Upper lobe of left lung (tissue), 6 donors: Measurements from ENCODE around the gene C19orf25. TPM values are rescaled to one million over a fixed set of nuclear protein-coding genes. Genes with fewer than 3 reads are reported as not detected.

Experiments used
- ATAC-seq, 2 donors: fragments of 200-7000 bp; cut with Tn5 transposase; one replicate each; pipeline ENCODE4 v1.9.1; 2022; ENCODE audit warnings: mild to moderate bottlenecking in 2 of 2, moderate library complexity in 2 of 2; ENCODE audit not compliant: low FRiP score in 2 of 2
- DNase-seq, 2 donors: peaks; one replicate each; pipeline ENCODE4 v3.0.0-alpha.2; 2019 to 2020
- H3K27ac ChIP-seq, 4 donors: fragments of 200-600 bp; sonication (generic); one replicate each; pipeline ENCODE4 v1.5.1; 2016 to 2019
- H3K27me3 ChIP-seq, 4 donors: fragments of 200-600 bp; sonication (generic); one replicate each; pipeline ENCODE4 v1.5.1; 2017 to 2019
- H3K36me3 ChIP-seq, 4 donors: fragments of 200-600 bp; sonication (generic); one replicate each; pipeline ENCODE4 v1.5.1; 2016 to 2019
- H3K4me1 ChIP-seq, 4 donors: fragments of 200-600 bp; sonication (generic); one replicate each; pipeline ENCODE4 v1.5.1; 2018 to 2019
- H3K4me3 ChIP-seq, 4 donors: fragments of 200-600 bp; sonication (generic); one replicate each; pipeline ENCODE4 v1.5.1; 2017 to 2019; ENCODE audit warnings: mild to moderate bottlenecking in 2 of 4, moderate library complexity in 1 of 4
- H3K9me3 ChIP-seq, 4 donors: fragments of 200-600 bp; sonication (generic); one replicate each; pipeline ENCODE4 v1.5.1; 2018 to 2019
- CTCF ChIP-seq, 6 experiments: fragments of 450-650 bp in 4 of 6; fragments of 200-600 bp in 2 of 6; sonication (generic) in 2 of 6; IDR thresholded peaks; one replicate each; pipeline ENCODE4 v1.5.1; 2016 to 2019; ENCODE audit warnings: antibody characterized with exemption in 6 of 6
- EP300 ChIP-seq, 4 donors: sonication (generic); formaldehyde crosslinking; IDR thresholded peaks; one replicate each; pipeline ENCODE4 v1.5.1; 2017; ENCODE audit warnings: antibody characterized with exemption in 4 of 4, control low read depth in 2 of 4
- POLR2A ChIP-seq, 4 donors: fragments of 450-650 bp; IDR thresholded peaks; one replicate each; pipeline ENCODE4 v1.5.1; 2016 to 2017; ENCODE audit warnings: antibody characterized with exemption in 4 of 4, mild to moderate bottlenecking in 2 of 4
- POLR2AphosphoS5 ChIP-seq, 2 donors: sonication (generic); formaldehyde crosslinking; IDR thresholded peaks; one replicate each; pipeline ENCODE4 v1.5.1; 2017; ENCODE audit warnings: antibody characterized with exemption in 2 of 2
- WGBS, 2 donors: methylation state at CpG; one replicate each; pipeline ENCODE4 v1.1.5; 2017 to 2018; 5-methylcytosine and 5-hydroxymethylcytosine counted together
- total RNA-seq, 6 donors: library from RNA; depleted of rRNA in 4 of 6; stranded (reverse); fragments of >200 nt in 4 of 6; gene quantifications; one replicate each; pipeline versions ENCODE4 v1.1.0 to v1.2.1, GENCODE V29; 2016 to 2021
- donor health status: DM: no; HTN: no; CAD: no; lungs with moderate emphysema.
- donor health status: DM: no; HTN: yes; CAD: no; lungs with severe emphysema.

The C19orf25 gene
- total RNA-seq, 6 donors from 2014 or later: 27.2 to 82.8 (median 37.5) TPM

GRCh38 chr19:1438035-1438932, 40.7 kb downstream of the C19orf25 start, which contains the start of gene RPS15:
TSS of gene RPS15 (plus strand) at chr19:1438396. CDS start at chr19:1438426, 30 bp downstream.
- Histone ChIP-seq H3K4me3 (peak within 1 kb of the TSS; percentile 65 to 88 (median 82)), H3K9me3 (no peaks in the 10 kb centered on the region), H3K27me3 (no peaks in the 10 kb centered on the region), H3K4me1 (peaks cover 16 to 29% (median 22%) of the 10 kb centered on the region in 4 donors), H3K27ac (peak within 1 kb of the TSS; percentile 87 to 95 (median 90)), H3K36me3 (peaks cover 32 to 62% (median 51%) of the 10 kb centered on the region in 4 donors)
- peak; percentile 96 to 97 for ATAC-seq
- TF ChIP-seq EP300 (IDR thresholded peaks at IDR 0.05) (no peak), CTCF (IDR thresholded peaks at IDR 0.05) (peak; percentile 89 to 99 (median 98)), POLR2A (IDR thresholded peaks at IDR 0.05) (peak; percentile 58 to 95 (median 82)), POLR2AphosphoS5 (IDR thresholded peaks at IDR 0.05) (peak; percentile 95 to 98)
- DNase-seq: peak; percentile 94 to 99
- WGBS, 2 donors: 2 to 6% methylated on average over 16 to 61 of the region's 100 CpGs

- Histone ChIP-seq H3K4me3 (peak overlapping the region in 3 of 4 donors; percentile 65 to 88 (median 76)), H3K4me1 (peaks cover 16 to 29% (median 22%) of the 10 kb centered on the region in 4 donors), H3K36me3 (peaks cover 36 to 64% (median 55%) of the 10 kb centered on the region in 4 donors), H3K9me3 (no peaks in the 10 kb centered on the region), H3K27ac (peak overlapping the region in 1 of 4 donors; percentile 95), H3K27me3 (no peaks in the 10 kb centered on the region)
- WGBS, 2 donors: 55 to 66% methylated on average over 8 of the region's 8 CpGs
- TF ChIP-seq CTCF (IDR thresholded peaks at IDR 0.05): no peak
- no peak for TF ChIP-seq EP300 (IDR thresholded peaks at IDR 0.05)
- TF ChIP-seq POLR2AphosphoS5 (IDR thresholded peaks at IDR 0.05): no peak
- DNase-seq: peak in 1 of 2 donors; percentile 53
- no peak for ATAC-seq
Measured at GRCh38 chr19:1437609-1438008, 41.4 kb downstream of the C19orf25 start.

- H3K36me3 ChIP-seq: peaks cover 31 to 64% (median 56%) of the 10 kb centered on the region in 4 donors
- DNase-seq (peak in 1 of 2 donors; percentile 65), ATAC-seq (no peak)
- WGBS, 2 donors: 87 to 92% methylated on average over 21 of the region's 21 CpGs
- H3K9me3 ChIP-seq: no peaks in the 10 kb centered on the region
- H3K27me3 ChIP-seq: no peaks in the 10 kb centered on the region
- TF ChIP-seq POLR2A (IDR thresholded peaks at IDR 0.05): no peak
- no peak for TF ChIP-seq POLR2AphosphoS5 (IDR thresholded peaks at IDR 0.05)
- TF ChIP-seq EP300 (IDR thresholded peaks at IDR 0.05): no peak
- no peak for TF ChIP-seq CTCF (IDR thresholded peaks at IDR 0.05)
- peaks cover 16 to 23% (median 21%) of the 10 kb centered on the region in 4 donors for H3K4me1 ChIP-seq
- no peak overlapping the region for H3K4me3 ChIP-seq
- H3K27ac ChIP-seq: no peak overlapping the region
Measured at GRCh38 chr19:1435378-1435989, 43.5 kb downstream of the C19orf25 start.

GRCh38 chr19:1434577-1435060, 44.4 kb downstream of the C19orf25 start:
- ATAC-seq (no peak), DNase-seq (peak in 1 of 2 donors; percentile 88)
- H3K27me3 ChIP-seq: no peaks in the 10 kb centered on the region
- no peaks in the 10 kb centered on the region for H3K9me3 ChIP-seq
- no peak for TF ChIP-seq EP300 (IDR thresholded peaks at IDR 0.05)
- TF ChIP-seq POLR2A (IDR thresholded peaks at IDR 0.05): no peak
- no peak for TF ChIP-seq POLR2AphosphoS5 (IDR thresholded peaks at IDR 0.05)
- no peak for TF ChIP-seq CTCF (IDR thresholded peaks at IDR 0.05)
- H3K4me1 ChIP-seq: peaks cover 11 to 14% (median 13%) of the 10 kb centered on the region in 4 donors
- H3K36me3 ChIP-seq: peaks cover 31 to 64% (median 55%) of the 10 kb centered on the region in 4 donors
- no peak overlapping the region for H3K4me3 ChIP-seq
- 88 to 92% methylated on average over 26 to 31 of the region's 39 CpGs for WGBS, 2 donors
- H3K27ac ChIP-seq: no peak overlapping the region
